ENCODE data around the gene OLA1.
"Not testable (repeated sequence)": the region's sequence is repeated elsewhere in the genome, so short reads cannot be mapped to it uniquely, and the experiment has no call there.

OLA1 gene

DNA sequence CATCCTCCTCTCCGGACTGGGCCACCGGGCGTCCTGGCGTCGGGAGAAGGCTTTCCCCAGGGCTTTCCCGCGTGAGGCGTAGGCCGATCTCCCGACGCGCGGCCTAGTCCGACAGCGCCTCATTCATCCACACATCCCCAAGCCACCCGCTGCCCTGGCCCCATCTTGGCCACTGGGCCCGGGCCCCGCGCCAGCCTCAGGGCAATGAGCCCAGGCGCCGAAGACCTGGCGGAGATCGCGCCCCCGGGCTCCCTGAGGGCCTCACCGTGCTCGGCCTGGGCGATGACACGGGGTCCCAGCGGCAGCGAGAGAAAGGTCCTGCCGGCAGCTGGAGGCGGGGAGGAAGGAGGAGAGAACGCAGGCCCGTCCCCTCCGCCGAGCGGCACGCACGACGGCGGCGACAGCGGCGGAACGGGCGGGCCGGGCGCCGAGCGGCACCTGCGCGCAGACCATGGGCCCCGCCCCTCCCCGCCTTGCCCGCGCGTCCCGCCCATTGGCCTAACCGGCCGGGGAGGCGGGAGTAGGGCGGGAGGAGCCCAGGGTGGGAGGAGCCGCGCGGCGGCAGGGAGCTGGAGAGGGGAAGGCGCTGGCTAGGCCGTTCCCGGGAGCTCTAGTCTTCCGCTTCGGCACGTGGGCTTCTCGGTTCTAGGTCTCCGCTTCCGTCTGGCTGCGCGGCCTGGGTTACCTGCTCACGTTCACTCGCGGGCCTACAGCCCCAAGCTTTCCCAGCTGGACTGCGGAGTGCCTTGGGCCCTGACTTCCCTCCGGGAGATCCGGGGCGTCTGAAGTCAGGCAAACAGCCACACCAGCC lies at the start of gene OLA1:
OLA1 (minus strand) TSS at position 346 of the 811 bp plus-strand sequence. CDS start 1,717 bp downstream, outside the sequence.
- DNase-seq = peak; percentile 95

DNA sequence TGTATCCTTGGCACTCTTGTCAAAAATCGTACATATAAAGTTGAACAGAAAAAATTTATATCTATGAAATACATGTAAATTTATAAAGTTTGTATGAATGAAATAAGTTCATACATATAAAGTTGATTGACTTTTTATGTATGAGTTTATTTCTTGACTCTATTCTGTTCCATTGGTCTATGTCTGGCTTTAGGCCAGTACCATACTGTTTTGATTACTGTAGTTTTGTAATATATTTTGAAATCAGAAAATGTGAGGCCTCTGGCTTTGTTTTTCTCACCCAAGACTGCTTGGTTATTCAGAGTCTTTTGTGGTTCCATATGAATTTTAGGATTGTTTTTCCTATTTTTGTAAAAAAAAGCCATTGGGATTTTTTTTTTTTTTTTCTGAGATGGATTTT lies 44.6 kb upstream of the OLA1 start:
- no peak for DNase-seq

DNA sequence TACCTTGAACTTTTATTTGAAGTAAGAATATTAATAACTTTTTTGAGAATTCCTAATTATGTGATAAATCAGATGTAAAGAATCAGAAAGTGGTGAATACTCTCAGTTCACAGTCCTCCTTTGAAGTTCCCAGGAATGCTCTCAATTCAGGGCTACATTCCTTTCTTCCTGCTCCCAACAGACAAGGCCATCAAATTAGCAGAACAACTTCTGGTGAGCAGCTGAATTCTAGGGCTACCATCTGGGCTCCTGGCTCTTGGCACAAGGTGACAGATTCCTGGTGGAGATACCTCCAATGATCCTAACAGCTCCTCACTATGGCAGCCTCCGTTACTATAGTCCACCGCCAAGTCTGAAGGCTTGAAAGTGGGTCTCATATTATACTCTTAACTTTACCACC lies 37.8 kb upstream of the OLA1 start:
- peak; percentile 64 for DNase-seq

DNA sequence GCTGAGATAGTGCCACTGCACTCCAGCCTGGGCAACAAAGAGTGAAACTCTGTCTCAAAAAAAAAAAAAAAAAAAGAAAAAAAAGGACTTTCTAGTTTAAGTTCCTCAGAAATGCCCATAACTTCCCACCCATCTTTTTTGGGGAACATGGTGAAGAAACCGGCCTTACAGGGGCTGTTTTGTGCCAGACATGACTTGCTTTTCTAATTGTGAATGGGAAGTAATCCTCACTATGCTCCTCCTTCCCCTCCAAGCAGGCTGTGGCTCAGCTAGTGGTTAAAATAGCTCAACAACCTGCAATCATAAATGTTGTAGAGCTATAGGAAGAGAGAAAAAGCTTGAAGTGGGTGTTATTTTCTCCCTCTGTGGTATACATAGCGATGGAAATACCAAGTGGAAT lies 34.1 kb upstream of the OLA1 start:
- no peak for DNase-seq

DNA sequence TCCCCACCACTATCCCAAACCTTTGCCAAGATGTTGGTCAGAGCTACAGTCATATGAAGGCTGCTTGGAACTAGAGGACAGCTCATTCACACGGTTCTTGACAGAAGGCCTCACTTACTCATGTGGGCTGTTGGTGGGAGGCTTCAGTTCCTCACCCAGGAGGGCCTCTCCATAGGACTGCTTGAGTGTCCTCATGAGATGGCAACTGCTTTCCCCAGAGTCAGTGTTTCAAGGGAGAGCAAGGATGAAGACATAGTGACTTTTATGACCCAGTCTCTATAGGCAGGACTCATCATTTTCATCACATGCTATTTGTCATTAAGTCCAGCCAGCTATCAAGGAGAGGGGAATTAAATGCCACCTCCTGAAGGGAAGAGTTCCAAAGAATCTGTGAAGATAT lies 33.4 kb upstream of the OLA1 start:
- no peak for DNase-seq

DNA sequence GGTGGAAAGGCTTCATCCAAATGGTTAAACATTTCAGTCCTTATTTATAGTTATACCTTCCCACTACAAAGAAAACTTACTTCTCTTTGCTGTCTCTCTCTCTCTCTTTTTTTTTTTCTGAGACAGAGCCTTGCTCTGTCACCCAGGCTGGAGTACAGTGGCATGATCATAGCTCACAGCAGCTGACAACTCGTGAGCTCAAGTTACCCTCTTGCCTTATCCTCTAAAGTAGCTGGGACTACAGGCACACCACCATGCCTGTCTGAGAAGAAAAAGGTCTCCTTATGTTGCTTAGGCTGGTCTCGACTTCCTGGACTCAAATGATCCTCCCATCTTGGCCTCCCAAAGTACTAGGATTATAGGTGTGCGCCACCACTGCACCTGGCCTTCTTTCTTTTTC lies 32.3 kb upstream of the OLA1 start:
- DNase-seq = no peak

DNA sequence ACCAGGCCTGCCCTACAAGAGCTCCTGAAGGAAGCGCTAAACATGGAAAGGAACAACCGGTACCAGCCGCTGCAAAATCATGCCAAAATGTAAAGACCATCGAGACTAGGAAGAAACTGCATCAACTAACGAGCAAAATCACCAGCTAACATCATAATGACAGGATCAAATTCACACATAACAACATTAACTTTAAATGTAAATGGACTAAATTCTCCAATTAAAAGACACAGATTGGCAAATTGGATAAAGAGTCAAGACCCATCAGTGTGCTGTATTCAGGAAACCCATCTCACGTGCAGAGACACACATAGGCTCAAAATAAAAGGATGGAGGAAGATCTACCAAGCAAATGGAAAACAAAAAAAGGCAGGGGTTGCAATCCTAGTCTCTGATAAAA lies 21.9 kb upstream of the OLA1 start:
- DNase-seq = not testable (repeated sequence)

DNA sequence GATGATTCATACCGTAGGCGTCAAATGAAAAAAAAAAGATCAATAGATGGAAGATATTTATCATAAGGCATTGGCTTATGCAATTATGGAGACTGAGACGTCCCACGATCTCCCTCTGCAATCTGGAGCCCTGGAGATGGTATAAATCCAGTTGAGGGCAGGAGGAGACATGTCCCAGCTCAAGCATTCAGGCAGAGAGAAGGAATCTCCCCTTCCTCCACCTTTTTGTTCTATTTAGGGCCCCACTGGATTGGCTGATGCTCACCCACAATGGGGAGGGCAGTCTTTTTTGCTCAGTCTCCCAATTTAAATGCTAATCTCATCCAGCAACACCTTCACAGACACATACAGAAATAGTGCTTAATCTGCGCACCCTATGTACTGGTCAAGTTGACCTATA lies 18.0 kb upstream of the OLA1 start:
- DNase-seq = no peak

DNA sequence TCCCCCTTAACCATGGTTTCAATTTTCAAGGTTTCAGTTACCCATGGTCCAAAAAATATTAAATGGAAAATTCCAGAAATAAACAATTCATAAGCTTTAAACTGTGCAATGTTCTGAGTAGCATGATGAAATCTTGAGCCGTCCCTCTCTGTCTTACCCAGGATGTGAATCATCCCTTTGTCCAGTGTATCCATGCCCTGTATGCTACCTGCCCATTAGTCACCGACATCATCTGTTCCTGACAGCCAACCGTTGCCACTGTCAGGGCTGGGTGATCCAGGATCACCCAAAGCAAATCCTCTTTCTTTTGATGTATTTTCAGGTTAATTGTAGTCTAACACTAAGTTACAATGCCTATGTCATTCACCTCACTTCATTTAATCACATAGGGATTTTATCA lies 15.7 kb upstream of the OLA1 start:
- DNase-seq = peak; percentile 55

DNA sequence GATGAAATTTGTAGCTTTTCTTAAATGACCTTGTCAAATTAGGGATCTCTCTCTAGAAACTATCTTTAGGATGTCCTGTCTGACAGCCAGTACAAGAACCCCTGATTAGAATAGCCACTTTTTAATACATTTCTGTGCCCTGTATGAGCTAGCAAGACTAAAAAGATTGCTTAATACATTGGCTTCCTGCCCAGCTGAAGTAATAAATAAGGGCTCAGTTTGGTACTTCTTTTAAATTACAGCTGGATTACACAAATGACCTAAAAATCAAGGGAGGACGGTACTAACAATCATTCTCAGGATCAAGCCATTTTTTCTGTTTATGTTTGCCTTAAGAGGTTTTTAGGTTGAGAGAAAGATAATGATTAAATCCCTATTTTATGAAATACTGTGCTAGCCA lies 11.6 kb upstream of the OLA1 start:
- peak; percentile 17 for DNase-seq

DNA sequence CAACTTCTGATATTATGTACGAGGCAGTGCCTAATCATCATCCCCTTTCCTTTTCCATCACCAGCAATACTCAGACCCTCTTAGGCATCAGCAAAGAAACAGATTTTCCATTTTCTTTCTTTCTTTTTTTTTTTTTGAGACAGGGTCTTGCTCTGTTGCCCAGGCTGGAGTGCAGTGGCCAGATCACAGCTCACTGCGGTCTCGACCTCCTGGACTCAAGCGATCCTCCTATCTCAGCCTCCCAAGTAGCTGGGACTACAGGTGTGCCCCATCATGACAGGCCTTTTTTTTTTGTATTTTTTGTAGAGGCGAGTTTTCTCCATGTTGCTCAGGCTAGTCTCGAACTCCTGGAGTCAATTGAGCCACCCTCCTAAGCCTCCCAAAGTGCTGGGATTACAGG lies 5.9 kb upstream of the OLA1 start:
- DNase-seq = no peak

DNA sequence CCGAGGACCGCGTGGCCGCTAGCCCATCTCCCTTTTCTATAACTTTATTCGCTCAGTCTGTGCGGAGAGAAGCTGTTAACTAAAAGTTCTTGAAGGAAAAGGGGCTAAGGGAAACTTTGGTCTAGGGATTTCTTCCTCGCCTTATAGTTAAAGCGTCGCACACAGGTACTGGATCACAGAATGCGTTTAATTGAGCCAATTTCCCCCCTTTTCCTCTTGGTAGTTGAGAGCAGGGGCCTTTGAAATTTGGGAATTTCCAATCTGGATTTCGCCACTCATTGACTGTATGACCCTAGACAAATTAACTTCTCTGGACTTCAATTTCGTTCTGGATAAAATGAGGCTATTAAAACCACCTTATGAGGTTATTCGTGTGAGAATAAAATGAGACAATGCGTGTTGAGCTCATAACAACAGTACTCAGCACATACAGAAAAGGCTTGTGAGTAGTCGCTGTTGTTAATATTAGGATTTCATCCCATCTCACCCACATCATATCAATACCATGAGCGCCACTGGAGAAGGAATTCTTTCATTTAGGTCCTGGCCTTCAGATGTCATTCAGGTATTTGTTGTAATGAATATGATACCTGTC lies 763 bp upstream of the OLA1 start:
- DNase-seq = no peak

DNA sequence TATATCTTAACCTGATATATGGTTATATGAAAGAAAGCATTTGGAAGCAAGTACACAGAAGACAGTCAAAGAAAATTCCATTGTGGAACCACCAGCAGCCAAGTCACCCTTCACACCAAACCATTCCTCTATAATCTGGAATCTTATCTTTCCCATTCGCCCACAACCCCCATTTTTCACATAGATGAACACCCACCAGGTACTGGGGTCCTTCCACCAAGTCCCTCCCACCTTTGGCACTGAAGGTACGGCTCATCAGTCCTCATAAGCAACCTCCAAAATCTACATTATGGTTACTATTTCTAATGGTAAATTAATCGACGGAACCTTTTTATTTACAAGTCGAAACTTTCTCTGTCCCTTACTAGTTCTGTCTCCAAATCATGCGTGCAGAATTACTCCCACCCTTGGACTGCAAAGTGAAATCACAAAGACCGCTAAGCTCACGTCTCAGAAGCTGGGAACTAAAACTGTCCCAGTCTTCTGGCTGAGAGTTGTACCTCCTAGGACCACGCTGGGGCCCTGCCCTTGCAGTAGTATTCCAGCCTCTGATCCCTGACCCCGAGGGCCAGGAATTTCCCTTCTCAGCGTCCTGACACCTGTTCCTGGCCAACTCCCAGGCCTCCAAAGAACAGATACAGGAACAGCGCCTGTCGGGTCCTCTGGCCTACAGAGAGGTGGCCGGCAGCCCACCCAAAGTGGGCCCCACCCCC lies 702 bp downstream of the OLA1 start:
- DNase-seq = peak; percentile 55

DNA sequence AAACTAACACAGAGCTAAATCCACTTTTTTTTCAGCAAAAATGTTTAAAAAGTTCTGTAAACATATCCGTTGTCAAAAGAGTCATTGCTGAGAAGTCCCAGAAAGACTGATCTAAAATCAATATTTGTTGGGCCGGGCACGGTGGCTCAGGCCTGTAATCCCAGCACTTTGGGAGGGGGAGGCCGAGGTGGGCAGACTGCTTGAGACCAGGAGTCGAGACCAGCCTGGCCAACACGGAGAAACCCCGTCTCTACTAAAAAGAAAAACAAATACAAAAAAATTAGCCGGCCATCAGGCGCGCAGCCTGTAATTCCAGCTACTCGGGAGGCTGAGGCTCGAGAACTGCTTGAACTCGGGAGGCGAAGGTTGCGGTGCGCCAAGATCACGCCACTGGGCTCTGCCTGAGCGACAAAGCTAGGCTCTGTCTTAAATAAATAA lies 1.4 kb downstream of the OLA1 start:
- DNase-seq = peak; percentile 12

DNA sequence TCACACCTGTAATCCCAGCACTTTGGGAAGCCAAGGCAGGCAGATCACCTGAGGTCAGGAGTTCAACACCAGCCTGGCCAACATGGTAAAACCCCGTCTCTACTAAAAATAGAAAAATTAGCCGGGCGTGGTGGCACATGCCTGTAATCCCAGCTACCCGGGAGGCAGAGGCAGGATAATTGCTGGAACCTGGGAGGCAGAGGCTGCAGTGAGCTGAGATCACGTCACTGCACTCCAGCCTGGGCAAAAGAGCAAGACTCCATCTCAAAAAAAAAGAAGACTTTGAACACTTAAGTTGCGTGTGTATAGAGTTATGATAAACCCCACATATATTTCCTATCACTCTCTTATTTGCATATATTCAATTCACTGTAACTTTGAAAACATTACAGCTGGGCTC lies 2.7 kb downstream of the OLA1 start:
- DNase-seq = not testable (repeated sequence)

DNA sequence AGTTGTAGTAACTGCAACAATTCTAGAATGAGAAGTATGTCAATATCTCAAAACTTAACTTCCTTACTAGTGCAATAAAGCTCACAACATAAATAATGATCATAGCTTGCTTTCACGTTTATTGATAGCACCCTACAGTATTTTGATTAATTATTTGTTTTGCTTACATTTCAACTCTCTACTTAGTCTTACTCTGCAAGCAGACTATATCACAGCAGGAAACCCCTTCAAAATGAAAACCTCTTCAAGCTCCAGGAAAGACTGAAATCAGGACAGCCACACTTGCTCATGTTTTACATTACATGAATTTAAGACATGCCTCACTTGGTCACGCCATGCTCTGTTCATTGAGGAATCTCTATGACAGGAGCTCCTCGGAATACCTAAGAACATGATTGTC lies 3.3 kb downstream of the OLA1 start:
- no peak for DNase-seq

DNA sequence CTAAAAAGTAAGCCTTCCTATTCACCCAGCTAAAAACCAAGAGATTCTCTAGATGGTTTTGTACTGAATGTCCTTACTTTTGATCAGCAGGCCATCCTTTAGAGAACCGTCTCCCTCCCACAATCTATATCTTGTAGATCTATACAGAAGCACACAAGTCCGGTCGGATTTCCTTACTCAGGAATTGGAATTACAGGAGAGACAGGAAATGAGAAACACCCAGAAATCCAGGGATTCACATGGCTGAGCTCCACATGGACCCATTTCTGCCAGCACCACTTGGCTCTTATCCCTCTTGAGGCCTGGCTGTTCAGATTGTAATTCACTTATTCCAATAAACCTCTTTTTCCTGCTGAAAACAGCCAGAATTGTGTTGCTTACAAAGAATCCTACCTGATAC lies 4.5 kb downstream of the OLA1 start:
- DNase-seq = no peak

DNA sequence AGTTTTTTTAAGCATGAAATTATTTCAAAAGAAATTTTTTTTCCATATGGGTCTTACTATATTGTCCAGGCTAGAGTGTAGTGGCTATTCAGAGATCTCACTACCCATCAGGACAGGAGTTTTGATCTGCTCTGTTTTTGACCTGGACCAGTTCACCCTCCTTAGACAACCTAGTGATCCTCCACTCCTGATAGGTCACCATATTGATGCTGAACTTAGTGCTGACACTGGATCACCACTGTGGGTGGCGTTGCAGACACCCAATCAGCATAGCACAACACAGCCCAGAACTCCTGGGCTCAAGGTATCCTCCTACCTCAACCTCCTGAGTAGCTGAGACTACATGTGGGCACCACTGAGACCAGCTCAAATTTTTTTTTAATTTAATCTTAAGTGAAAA lies 8.2 kb downstream of the OLA1 start:
- DNase-seq = no peak

DNA sequence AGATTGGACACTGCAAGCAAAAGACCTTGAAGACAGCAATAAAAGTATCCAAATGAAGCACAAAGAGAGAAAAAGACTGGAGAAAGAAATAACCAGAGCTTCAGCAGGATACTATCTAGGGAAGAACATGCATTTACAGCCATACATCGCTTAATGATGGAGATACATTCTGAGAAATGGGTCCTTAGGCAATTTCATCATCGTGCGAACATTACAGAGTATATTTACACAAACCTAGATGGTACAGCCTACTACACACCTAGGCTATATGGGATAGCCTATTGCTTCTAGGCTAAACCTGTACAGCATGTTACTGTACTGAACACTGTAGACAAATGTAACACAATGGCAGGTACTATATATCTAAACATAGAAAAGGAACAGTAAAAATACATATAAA lies 11.9 kb downstream of the OLA1 start:
- no peak for DNase-seq

DNA sequence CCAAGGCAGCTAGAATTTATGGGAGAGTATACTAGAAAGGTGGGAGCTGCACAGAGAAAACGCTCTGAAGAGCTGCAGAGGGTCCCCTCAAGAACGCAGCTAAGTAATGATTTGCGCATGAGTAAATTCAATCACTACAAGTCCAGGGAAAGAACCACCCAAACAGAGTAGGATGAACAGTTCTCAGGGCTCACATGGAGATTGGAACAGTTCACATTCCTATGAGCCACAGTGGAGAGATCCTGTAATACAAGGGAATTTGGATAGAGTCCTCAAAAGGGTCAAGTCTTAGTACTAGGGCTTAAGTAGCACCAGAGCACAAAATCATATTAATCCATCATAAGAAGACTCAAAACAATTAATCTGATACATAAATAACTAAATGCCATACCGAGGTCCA lies 12.7 kb downstream of the OLA1 start:
- DNase-seq = no peak

DNA sequence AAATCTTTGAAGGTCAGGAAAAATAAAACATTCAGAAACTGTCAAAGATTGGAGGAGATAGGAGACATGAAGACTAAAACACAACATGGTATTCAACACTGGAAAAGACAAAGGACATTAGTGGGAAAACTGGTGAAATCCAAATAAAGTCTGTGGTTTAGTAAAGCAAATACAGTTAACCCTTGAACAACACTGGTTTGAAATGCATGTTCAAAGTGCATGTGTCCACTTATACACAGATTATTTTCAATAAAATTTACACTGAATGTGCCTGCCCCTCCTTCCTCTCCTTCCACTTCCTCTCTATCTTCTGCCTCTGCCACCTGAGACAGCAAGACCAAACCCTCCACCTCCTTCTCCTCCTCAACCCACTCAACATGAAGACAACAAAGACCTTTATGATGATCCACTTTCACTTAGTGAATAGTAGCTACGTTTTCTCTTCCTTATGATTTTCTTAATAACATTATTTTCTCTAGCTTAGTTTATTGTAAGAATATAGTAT lies 14.5 kb downstream of the OLA1 start:
- no peak for DNase-seq

DNA sequence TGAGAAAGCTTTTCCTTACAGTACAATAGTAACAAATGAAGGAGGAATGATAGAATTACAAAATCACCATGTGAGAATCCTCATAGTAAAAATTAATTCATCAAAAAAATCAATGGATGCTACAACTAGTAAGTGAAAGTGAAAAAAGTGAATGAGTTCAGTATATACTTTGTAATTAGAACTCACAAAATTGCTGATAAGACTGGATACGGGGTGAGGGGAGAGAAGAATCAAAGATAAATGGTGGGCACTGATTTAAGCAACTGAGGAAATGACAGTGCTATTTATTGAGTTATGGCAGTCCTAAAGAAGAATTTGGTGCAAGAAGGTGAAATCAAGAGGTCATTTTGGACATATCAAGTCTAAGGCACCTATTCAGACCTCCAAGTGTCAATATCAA lies 20.6 kb downstream of the OLA1 start:
- no peak for DNase-seq

DNA sequence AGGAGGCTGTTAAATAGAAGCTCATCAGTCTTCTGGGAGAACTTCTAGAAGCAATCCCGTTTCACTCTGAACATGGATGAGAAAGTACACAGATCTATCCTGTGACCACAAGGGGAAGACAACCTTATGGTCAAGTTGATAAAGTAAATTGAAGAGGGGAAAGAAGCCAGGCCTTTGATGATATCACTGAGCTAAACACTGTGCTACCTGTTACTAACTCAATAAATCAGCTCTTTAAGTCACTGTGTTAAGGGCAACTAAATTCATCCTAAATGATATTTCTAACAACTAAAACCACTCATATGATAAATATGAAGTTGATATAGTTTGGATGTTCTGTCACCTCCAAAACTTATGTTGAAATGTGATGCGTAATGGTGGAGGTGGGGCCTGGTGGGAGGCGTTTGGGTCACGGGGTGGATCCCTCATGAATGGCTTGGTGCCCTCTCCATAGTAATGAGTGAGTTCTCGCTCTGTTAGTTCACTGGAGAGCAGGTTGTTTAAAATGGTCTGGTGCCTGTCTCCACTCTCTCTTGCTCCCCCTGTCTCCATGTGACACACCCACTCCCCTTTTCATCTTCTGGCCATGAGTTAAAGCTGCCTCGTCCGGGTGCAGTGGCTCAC lies 23.6 kb downstream of the OLA1 start:
- no peak for DNase-seq

All from NCI-H69 (cell line).